ENCODE measurements around the gene POGLUT3. TPM values are rescaled to one million over a fixed set of nuclear protein-coding genes. Genes with fewer than 3 reads are reported as not detected.

The POGLUT3 gene
- total RNA-seq, 1 experiment from 2014 or later = 52.3 TPM

DNA sequence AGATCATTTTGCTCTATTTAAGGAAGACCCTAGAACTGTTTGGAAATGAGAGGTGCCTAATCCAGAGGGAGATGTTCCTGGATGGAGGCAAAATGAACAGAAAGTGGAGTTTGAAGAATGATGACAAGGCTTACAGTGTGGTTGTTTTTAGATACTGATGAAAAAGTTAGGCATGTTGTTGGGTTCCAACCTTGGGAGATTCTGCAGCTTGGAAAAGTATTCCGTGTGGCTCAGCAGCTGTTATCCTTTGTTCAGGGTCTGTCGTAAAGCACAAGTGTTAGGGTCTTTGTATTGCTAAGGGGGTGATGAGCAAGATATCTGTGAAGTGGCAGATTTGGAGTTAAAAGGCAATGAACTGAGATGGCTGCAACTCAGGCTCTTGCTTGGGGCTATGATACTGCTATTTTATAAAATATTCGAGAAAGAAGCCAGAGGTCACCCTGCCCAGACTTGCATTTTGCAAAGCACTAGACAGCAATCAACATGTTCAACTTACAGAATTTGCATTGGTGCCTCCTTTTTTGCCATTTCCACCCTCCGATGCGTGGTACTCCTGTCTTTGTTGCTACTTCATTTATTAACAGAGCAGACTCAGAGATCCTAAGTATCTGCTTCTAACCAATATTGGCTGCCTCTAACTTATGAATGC lies 45.3 kb upstream of the POGLUT3 start:
- no peak for TF ChIP-seq SIN3A (IDR thresholded peaks at IDR 0.05; ENCODE audit: borderline replicate concordance, insufficient read depth, low read depth, low read length)
- TF ChIP-seq, protein P1, sequence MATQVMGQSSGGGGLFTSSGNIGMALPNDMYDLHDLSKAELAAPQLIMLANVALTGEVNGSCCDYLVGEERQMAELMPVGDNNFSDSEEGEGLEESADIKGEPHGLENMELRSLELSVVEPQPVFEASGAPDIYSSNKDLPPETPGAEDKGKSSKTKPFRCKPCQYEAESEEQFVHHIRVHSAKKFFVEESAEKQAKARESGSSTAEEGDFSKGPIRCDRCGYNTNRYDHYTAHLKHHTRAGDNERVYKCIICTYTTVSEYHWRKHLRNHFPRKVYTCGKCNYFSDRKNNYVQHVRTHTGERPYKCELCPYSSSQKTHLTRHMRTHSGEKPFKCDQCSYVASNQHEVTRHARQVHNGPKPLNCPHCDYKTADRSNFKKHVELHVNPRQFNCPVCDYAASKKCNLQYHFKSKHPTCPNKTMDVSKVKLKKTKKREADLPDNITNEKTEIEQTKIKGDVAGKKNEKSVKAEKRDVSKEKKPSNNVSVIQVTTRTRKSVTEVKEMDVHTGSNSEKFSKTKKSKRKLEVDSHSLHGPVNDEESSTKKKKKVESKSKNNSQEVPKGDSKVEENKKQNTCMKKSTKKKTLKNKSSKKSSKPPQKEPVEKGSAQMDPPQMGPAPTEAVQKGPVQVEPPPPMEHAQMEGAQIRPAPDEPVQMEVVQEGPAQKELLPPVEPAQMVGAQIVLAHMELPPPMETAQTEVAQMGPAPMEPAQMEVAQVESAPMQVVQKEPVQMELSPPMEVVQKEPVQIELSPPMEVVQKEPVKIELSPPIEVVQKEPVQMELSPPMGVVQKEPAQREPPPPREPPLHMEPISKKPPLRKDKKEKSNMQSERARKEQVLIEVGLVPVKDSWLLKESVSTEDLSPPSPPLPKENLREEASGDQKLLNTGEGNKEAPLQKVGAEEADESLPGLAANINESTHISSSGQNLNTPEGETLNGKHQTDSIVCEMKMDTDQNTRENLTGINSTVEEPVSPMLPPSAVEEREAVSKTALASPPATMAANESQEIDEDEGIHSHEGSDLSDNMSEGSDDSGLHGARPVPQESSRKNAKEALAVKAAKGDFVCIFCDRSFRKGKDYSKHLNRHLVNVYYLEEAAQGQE (IDR thresholded peaks at IDR 0.05; ENCODE audit: insufficient read depth in 1 of 2, low read depth in 2 of 2, low read length in 1 of 2) = no peak
- no peak for TF ChIP-seq TCF7L2 (IDR thresholded peaks at IDR 0.05; ENCODE audit: low read depth, low read length)
- TF ChIP-seq, protein P2, sequence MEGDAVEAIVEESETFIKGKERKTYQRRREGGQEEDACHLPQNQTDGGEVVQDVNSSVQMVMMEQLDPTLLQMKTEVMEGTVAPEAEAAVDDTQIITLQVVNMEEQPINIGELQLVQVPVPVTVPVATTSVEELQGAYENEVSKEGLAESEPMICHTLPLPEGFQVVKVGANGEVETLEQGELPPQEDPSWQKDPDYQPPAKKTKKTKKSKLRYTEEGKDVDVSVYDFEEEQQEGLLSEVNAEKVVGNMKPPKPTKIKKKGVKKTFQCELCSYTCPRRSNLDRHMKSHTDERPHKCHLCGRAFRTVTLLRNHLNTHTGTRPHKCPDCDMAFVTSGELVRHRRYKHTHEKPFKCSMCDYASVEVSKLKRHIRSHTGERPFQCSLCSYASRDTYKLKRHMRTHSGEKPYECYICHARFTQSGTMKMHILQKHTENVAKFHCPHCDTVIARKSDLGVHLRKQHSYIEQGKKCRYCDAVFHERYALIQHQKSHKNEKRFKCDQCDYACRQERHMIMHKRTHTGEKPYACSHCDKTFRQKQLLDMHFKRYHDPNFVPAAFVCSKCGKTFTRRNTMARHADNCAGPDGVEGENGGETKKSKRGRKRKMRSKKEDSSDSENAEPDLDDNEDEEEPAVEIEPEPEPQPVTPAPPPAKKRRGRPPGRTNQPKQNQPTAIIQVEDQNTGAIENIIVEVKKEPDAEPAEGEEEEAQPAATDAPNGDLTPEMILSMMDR (IDR thresholded peaks at IDR 0.05) = 0 out of 2 replicates have a peak, but pooled peaks have one; percentile 10
- Histone ChIP-seq H3K27me3 (ENCODE audit: control insufficient read depth, insufficient read depth, low read length) (no peaks in the 10 kb centered on the region; the same call in 1 of the 2 replicates), H3K4me1 (ENCODE audit: control insufficient read depth, insufficient read depth, low read length) (no peaks in the 10 kb centered on the region), H3K9me3 (ENCODE audit: control insufficient read depth, insufficient read depth, low read depth, low read length) (no peaks in the 10 kb centered on the region), H3K4me3 (ENCODE audit: low read depth in 2 of 2, low read length in 2 of 2) (no peak overlapping the region), H3K36me3 (ENCODE audit: control insufficient read depth, insufficient read depth, low read length) (no peaks in the 10 kb centered on the region), H3K27ac (ENCODE audit: low read length) (no peak overlapping the region)
- intact Hi-C loops (cut with micrococcal nuclease; ENCODE audit: unreplicated experiment) (no loop called here), in situ Hi-C loops (cut with HindIII; ENCODE audit: low pct_unique_long_range_greater_than_20kb, low sequenced_read_pairs) (no loop called here)
- ChIA-PET CTCF (no interaction called here), POLR2A (no interaction called here)
- ATAC-seq (no peak), DNase-seq (ENCODE audit: low read depth, low spot score) (no peak)
- BruUV-seq (replicated peaks) = no TSS peak

DNA sequence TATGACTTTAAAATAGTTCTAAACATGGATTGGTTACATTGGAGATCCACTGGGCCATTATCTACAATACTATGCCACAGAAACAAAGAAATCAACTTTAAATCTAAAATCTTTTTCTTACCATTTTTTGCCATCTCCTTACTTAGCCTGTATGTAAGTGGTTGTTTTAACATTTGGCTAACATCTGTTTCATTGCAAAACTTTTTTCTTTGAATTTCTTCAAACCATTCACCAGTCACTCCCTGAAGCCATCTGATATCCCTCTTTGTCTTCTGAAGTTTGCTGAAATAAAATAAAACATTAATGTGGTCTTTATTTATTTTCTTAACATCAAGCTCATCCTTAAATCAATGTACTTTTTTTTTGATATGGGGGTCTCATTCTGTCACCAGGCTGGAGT lies 43.3 kb upstream of the POGLUT3 start:
- Histone ChIP-seq H3K4me1 (ENCODE audit: control insufficient read depth, insufficient read depth, low read length) (no peaks in the 10 kb centered on the region), H3K4me3 (ENCODE audit: low read depth in 2 of 2, low read length in 2 of 2) (no peak overlapping the region), H3K27me3 (ENCODE audit: control insufficient read depth, insufficient read depth, low read length) (peaks cover 6% of the 10 kb centered on the region; the same call in 1 of the 2 replicates), H3K9me3 (ENCODE audit: control insufficient read depth, insufficient read depth, low read depth, low read length) (no peaks in the 10 kb centered on the region), H3K36me3 (ENCODE audit: control insufficient read depth, insufficient read depth, low read length) (no peaks in the 10 kb centered on the region), H3K27ac (ENCODE audit: low read length) (no peak overlapping the region)
- ChIA-PET POLR2A (no interaction called here), CTCF (no interaction called here)
- ATAC-seq (no peak), DNase-seq (ENCODE audit: low read depth, low spot score) (no peak)
- TF ChIP-seq TCF7L2 (IDR thresholded peaks at IDR 0.05; ENCODE audit: low read depth, low read length) = no peak
- TF ChIP-seq POLR2AphosphoS5 (IDR thresholded peaks at IDR 0.05; ENCODE audit: low read depth, low read length) = no peak
- no peak for TF ChIP-seq SIN3A (IDR thresholded peaks at IDR 0.05; ENCODE audit: borderline replicate concordance, insufficient read depth, low read depth, low read length)
- TF ChIP-seq, protein P2 (IDR thresholded peaks at IDR 0.05) = no peak
- TF ChIP-seq, protein P1 (IDR thresholded peaks at IDR 0.05; ENCODE audit: insufficient read depth in 1 of 2, low read depth in 2 of 2, low read length in 1 of 2) = no peak
- intact Hi-C loops (cut with micrococcal nuclease; ENCODE audit: unreplicated experiment) = no loop called here
- no TSS peak for BruUV-seq (replicated peaks)
- in situ Hi-C loops (cut with HindIII; ENCODE audit: low pct_unique_long_range_greater_than_20kb, low sequenced_read_pairs) = no loop called here
